GM19395 (cell line): ENCODE data around the gene TMEM245.
"Not testable (repeated sequence)": the region's sequence is repeated elsewhere in the genome, so short reads cannot be mapped to it uniquely, and the experiment has no call there.

ENCODE experiments used
- ATAC-seq: cut with Tn5 transposase; IDR thresholded peaks from one replicate; pipeline ENCODE4 v1.9.1; 2021; ENCODE audit warnings: mild to moderate bottlenecking, moderate library complexity; ENCODE audit not compliant: unreplicated experiment

The TMEM245 gene

GRCh38 chr9:109133533-109133932 is 13.8 kb upstream of the TMEM245 start:
- no peak for ATAC-seq

- ATAC-seq = no peak
Measured at GRCh38 chr9:109132567-109133021, 12.8 kb upstream of the TMEM245 start.

GRCh38 chr9:109129470-109130197 is 9.9 kb upstream of the TMEM245 start:
- no peak for ATAC-seq

- ATAC-seq = not testable (repeated sequence)
Measured at GRCh38 chr9:109126671-109127070, 6.9 kb upstream of the TMEM245 start.

- ATAC-seq = no peak
Measured at GRCh38 chr9:109124121-109124520, 4.4 kb upstream of the TMEM245 start.

GRCh38 chr9:109122726-109123621 is 3.2 kb upstream of the TMEM245 start:
- peak; percentile 32 for ATAC-seq

GRCh38 chr9:109121232-109121796 is 1.6 kb upstream of the TMEM245 start:
- ATAC-seq = no peak

- ATAC-seq = no peak
Measured at GRCh38 chr9:109120204-109120789, 550 bp upstream of the TMEM245 start.

GRCh38 chr9:109118808-109119438 is 824 bp downstream of the TMEM245 start:
- ATAC-seq = no peak

GRCh38 chr9:109117856-109118807 is 1.6 kb downstream of the TMEM245 start:
- ATAC-seq = no peak

GRCh38 chr9:109115931-109116526 is 3.7 kb downstream of the TMEM245 start:
- no peak for ATAC-seq

GRCh38 chr9:109114670-109115069 is 5.1 kb downstream of the TMEM245 start:
- ATAC-seq = no peak

- no peak for ATAC-seq
Measured at GRCh38 chr9:109113892-109114609, 5.7 kb downstream of the TMEM245 start.

GRCh38 chr9:109113254-109113653 is 6.5 kb downstream of the TMEM245 start:
- no peak for ATAC-seq

- peak; percentile 79 for ATAC-seq
Measured at GRCh38 chr9:109110329-109111021, 9.3 kb downstream of the TMEM245 start.

GRCh38 chr9:109109967-109110328 is 9.8 kb downstream of the TMEM245 start:
- no peak for ATAC-seq

- ATAC-seq = peak; percentile 45
Measured at GRCh38 chr9:109108318-109108717, 11.4 kb downstream of the TMEM245 start.
